ENCODE measurements around the gene REV3L.

REV3L gene

DNA sequence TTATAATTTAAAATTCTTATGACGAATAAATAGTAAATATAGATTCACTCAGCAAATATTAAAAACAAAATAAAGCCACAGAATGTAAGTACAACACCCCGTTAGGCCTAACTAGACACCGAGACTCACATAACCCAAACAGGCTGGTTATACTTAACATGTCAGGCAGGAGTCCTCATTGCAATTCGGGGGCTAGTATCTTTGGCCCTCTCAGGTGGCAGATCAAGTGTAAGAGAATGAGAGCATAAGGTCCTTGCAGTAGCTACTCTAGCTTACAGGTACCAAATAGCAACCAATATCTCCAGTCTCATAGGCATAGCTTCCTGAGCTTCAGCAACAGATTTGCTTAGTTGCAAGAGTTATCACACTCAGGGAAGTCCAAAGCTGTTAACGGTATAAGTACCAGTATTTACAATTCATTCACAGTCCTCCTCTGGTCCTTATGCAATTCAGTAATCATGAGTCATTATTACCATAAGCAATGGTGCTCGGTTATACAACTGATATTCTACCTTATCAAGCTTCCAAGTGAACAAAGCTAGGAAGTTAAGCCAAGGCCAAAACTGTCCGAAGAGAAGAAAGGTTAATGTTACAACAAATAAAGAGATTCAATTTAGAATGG, 20.1 kb downstream of the REV3L start:
- no peak for DNase-seq

DNA sequence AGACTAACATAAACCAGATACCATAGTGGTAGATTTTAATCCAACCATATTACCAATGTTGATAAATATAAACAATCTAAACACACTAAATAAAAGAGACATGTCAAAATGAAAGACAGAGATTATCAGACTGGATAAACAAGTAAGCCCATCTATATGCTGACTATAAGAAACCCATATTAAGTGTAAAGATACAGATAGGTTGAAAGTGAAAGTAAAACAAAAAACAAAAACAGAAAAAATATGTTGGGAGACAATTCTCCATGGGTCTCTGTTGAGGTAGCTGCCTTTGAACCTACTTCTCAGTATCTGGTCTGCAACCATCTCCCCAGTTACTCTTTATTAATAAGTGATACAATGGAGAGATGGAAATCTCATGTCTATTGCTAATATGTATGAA, 21.2 kb downstream of the REV3L start:
- DNase-seq = no peak

DNA sequence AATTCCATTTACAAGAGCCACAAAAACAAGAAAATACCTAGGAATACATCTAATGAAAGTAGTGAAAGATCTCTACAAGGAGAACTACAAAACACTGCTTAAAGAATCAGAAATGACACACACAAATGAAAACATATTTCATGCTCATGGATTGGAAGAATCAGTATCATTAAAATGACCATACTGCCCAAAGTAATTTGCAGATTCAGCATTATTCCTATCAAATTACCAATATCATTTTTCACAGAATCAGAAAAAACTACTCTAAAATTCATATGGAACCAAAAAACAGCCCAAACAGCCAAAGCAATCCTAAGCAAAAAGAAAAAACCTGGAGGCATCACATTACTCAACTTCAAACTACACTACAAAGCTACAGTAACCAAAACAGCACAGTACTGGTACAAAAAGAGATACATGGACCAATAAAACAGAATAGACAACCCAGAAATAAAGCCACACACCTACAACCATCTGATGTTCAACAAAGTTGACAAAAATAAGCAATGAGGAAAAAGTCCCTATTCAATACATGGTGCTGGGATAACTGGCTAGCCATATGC, 24.3 kb downstream of the REV3L start:
- DNase-seq = no peak

DNA sequence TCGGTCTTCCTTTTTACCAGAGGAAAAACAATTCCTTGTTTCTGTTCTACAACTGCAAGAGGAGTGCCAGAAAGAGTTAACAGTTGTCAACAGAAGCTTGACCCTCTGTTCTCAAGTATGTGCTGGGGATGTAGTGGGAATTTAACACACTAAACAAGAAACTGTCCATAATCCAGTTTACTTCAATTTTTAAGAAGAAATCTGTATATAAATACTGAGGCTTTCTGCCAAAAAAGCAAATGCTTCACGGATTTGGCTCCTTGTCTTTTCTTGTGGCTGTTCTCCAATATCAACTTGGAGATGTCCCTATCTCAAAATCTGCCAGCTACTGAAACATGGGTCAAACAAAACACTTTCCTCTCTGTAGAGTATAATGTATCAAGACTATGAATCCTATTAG, 26.8 kb downstream of the REV3L start:
- DNase-seq = no peak

DNA sequence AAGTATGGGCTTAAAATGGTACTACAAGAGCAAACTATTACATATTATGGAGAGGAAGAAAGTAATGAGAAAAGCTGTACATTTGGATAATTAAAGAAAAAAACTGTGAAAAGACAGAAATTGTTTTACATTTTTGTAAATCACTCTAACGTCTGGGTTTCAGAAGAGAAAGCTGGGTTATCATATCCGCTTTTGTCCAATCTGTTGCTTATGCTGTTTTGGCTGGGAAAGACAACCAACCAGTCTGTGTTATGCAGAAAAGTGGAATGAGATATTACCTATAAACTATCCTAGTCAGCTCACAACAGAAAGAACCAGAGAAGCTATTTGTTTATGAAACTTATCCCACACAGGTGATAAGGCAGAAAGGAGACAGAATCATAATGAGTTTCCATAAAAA, 32.4 kb downstream of the REV3L start:
- no peak for DNase-seq

DNA sequence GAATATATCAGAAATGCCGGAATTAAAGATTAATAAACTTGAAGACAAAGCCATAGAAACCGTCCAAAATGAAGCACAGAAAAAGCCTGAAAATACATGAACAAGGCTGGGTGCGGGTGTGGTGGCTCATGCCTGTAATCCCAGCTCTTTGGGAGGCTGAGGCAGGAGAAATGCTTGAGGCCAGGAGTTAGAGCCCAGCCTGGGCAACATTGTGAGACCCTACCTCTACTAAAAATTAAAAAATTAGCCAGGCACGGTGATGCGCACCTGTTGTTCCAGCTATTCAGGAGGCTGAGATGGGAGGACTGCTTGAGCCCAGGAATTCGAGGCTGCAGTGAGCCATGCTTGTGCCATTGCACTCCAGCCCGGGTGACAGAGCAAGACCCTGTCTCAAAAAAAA, 32.9 kb downstream of the REV3L start:
- no peak for DNase-seq

DNA sequence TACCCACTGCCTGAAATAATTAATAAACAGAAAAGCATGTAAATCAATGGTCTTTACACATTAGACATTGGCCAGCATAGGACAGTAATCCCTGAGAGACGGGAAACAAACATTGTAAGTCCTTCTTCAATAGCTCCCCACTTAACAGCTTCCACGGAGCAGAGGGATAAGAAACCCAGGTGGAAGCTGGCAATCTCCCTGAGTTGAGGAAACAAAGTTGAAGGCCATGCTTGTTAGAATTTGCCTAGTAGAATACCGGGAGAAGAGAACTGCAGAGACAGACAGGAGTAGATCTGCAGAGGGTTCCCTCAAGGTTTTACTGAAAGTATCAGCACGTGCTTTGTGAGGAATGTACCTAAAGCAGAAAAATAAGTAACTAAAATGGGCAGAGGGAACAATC, 33.9 kb downstream of the REV3L start:
- DNase-seq = no peak

DNA sequence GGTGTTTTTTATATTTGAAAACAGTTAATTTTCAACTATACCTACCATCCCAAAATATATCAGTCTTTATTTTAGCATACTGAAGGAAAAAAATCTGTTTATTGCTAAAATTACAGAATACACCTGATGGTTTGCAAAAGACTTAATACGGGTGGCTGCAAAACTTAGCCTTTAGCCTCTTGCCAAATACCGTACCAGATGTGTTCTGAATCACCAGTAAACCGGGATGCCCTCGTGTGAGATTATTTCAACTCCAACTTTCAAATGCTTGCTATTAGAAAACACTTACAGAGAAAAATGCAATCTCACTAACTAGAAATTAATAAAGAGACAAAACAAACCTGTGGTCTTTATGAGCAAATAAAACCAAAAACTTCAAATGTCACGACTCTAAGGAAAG, 36.0 kb downstream of the REV3L start:
- no peak for DNase-seq

DNA sequence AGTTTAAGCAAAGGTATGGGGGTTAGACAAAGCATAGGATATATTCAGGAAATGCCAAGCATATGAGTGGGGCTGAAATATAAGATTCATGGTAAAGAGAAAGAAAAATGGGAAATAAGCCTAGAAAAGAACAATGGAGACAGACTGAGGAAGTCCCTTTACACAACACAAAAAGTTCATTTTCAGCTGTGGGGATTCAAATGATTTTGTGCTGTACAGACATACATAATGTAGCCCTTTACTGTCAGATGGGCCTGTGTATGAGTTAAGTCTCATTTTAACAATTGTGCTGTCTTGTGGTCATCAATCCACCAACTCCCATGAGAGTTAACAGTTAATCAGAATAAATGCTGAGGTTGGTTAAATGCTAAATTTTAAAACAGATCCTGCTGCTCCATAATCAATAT, 37.2 kb downstream of the REV3L start:
- DNase-seq = no peak

DNA sequence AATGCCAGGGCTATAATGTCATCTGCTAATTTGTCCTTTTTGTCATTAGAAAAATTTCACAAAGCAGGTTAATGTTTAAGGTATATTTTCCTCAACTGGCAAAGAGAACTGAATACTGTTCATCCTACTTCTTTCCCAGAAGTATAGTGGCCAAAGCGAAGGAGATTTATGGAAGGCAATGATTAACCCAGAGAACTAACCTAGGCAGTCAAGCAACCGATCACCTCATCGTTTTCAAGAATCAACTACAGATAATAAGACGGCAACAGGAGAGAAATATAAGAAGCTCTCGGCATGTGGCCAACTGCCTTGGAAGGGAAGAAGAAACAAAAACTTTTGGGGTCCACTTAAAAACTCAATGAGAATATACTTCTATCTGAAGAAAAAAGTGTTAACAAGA, 38.2 kb downstream of the REV3L start:
- no peak for DNase-seq

DNA sequence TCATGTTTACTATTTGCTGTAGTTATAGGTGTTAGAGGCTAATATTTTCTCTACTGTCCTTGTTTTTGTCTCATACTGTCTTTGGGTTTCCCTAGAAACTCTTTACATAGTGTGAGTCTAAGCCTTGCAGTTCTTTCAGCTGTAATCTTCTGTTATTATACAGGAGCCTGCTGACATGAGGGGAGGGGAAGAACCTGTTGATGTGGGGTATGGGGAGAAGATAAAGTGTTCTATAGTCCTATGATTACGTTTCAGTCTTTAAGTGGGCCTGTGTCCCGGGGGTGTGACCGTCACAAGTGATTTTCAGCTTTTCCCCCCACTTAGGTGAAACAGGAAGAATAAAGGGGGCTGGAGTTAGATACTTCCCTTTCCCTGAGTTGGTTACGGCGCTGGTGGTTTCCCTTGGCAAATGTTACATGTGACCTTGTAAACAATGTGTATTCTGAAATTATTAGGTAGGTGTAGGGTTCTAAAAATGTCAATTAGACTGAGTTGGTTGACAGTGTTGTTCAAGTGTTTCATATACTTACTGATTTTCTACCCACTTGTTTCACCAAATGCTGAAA, 41.3 kb downstream of the REV3L start:
- DNase-seq = no peak

DNA sequence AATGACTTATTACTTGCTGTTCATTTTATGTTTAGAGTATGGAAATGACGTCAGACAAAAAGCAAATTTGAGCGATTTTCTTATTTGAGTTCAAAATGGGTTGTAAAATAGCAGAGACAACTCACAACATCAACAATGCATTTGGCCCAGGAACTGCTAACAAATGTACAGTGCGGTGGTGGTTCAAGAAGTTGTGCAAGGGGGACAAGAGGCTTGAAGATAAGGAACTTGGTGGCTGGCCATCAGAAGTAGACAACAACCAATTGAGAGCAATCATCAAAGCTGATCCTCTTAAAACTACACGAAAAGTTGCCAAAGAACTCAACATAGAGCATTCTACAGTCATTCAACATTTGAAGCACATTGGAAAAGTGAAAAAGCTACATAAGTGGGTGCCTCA, 43.8 kb downstream of the REV3L start:
- DNase-seq = no peak

DNA sequence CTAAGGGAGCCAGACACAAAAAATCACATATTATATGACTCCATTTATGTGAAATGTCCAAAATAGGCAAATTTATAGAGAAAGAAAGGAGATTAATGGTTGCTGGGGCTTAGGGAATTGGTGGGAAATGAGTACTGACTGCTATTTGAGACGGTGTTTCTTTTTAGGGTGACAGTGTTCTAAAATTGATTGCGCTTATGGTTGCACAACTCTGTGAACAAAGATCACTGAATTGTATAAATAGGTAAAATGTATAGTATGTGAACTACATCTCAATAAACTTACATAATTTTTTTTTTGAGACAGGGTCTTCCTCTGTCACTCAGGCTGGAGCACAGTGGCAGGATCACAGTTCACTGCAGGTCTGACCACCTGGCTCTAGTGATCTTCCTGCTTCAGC, 45.4 kb downstream of the REV3L start:
- DNase-seq = no peak

DNA sequence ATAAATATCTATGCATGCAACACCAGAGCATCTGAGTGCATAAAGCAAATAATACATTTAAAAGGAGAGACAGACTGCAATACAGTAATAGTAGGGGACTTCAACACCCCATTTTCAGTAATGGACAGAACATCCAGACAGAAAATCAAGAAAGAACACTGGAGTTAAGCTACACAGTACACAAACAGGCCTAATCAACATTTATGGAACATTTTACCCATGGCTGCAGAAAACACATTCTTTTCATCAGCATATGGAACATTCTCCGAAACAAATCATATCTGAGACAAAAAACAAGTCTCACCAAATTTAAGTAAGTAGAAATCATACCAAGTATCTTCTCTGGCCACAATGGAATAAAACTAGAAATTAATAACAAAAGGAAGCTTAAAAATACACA, 50.5 kb downstream of the REV3L start:
- DNase-seq = no peak

DNA sequence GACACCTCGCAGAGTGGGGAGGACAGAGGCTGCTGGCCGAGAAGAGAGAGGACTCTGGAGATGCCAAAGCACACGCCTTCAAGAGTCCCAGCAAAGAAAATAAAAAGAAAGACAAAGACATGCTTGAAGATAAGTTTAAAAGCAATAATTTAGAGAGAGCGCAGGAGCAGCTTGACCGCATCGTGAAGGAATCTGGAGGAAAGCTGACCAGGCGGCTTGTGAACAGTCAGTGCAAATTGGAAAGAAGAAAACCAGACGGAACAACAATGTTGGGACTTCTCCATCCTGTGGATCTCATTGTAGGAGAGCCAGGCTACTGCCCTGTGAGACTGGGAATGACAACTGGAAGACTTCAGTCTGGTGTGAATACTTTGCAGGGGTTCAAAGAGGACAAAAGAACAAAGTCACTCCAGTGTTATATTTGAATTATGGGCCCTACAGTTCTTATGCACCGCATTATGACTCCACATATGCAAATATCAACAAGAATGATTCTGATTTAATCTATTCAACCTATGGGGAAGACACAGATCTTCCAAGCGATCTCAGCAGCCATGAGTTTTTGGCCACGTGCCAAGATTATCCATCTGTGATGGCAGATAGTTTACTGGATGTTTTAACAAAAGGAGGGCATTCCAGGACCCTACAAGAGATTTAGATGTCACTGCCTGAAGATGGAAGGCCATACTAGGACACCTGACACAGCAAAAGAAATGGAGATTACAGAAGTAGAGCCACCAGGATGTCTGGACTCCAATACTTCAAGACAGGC, 52.2 kb downstream of the REV3L start:
- DNase-seq = no peak

DNA sequence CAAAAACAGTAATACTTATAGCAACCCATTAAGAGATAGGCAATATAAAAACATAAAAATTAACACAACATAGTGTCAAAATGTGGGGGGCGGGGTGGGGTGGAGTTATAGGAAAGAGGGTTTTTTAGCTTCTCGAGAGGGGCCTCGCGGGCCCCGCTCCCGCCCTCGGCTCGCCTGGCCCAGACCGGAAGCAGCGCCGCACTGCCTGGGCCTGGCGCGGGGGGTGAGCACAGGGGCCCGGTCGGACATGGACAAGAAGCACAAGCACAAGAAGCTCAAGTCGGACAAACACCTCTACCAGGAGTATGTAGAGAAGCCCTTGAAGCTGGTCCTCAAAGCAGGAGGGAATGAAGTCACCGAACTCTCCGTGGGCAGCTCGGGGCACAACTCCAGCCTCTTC, 53.4 kb downstream of the REV3L start:
- DNase-seq = no peak

DNA sequence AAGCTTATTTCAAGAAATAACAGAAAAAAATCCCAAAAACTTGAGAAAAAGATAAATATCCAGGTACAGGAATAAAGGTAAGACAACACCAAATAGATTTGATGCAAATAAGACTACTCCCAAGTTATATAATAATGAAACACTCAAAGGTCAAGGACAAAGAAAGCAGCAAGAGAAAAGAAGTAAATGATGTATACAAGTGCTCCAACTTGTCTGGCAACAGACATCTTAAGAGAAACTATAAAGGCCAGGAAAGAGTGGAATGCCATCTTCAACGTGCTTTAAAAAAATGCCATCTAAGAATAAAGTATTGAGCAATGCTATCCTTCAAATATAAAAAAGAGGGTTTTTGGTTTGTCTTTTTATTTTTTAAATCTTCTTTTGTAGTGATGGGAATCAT, 54.2 kb downstream of the REV3L start:
- no peak for DNase-seq

DNA sequence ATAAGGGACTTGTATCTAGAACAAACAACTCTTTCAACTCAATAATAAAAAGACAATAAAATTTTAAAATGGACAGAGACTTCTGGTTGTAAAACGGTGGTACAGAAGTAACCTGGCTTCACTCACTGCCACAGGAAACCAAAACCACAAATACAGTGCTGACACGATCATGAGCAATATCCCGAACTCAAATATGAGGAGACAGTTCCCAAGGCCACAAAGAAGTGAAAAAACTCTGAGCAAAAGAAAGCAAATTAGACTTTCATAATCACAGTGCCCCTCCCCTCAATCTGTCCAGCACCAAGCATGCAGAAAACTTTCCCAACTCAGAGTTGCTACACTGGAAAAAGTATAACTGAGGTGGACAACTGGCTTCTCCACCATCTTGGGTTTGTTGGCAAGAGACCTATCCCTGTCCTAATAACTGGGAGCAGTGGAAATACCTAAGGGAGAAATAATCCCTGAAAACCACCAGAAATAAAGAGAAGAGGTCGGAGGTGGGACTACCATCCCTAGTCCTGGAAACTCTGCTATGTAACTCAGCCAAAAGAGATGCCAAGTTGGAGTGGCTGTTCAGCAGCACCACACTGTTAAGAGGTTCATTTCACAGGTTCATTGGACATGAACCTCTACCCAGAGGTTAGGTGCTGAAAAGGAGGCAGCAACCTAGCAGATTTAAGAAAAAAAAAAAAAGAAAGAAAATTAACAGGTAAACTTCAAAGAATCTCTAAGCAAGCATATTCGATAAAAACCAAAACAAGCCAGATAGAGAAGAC, 55.5 kb downstream of the REV3L start:
- DNase-seq = peak; percentile 82

DNA sequence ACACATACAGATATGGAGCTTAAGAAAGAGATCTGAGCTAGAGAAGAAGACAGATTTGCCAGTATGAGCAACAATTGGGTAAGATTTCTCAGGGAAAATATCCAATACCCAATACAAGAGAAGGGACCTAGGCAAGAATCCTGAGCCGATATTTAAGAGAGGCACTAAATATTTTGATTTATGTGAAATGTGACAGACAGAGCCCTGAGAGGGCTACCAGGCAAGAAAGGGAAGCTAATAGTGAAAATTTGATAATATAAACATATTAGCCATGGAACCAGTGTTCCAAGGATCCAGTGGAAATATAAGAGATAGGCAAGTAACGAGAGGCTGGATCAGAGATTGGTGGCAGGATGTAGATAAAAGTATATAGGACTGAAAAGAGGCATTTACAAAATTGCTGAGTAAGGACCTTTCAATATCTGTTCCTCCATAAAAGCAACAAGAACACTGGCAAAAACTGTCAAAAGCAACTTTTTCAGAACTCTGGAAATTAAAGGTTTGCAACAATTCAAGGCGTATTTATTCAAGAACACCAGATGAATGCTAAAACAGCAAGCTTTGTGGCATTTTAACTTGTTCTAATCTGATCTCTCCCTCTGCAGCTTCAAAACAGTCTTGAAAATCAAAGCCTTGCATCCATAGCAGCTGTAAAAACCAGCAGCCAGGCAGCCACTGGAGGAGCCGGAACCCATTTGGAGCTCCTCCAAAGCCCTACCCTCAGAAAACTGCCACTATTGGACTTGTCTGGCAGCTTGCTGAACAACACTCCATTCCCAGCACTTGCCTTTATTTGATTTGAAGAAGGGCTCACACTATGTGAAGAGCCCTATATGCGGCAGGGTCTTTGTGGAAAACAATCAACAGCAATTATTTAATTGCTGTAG, 58.8 kb downstream of the REV3L start:
- no peak for DNase-seq

DNA sequence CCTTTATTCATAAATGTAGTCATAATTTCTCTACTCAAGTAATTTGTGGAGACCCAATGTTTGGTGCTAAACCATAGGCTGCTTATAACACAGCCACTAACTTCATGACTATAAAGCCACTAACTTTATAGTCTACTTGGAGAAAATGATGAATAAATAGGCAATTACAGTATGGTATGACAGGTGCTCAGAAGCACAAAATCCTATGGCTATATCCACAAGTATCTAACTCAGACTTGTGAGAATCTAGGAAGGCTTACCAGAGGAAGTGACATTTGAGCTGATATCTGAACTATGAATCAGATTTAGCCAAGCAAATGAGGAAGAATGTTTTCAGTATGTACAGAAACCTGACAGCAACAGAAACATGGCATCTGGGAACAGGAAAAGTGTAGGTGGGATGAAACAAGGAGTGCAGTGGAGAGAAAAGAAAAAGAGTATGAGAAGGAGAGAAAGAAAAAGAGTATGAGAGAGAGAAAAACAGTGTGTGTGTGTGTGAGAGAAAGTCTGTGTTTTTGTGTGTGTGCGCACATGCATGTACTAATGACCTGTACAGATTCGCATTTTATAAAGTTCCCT, 59.9 kb downstream of the REV3L start:
- no peak for DNase-seq

DNA sequence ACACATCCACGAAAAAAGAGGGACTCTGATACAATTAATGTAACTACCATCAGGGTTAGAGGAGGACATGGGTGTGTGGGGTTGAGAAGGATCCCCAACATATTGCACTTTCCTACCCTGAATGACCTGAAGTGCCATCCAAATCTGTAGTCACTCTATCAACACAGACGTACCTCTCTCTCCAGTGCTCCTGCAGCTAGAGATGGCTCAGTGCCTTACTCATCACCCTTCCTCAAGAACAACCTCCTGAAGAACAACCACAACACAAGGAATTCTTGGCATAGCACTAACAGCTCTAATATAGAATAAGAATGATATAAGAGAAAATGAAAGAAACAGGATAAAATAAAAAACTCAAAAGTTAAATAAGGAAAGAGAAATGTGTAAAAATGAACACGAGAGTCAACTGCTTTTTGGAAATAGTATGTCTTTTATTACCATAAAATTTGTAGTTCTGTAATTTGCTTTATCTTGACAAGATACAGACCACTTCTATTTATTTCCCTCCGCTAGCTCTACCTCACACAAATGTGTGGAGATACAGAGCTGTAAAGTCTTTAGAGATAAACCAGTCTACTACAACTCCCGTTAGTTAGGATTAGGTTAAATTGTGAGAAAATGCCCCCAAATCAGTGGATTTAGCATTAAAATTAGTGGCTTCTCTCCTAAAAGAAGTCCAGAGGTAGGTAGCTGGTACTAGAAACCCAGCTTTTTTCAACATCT, 63.9 kb downstream of the REV3L start:
- no peak for DNase-seq
